NAMALWA (cell line): ENCODE measurements around the gene XKR7.

Experiments
- DNase-seq: peaks from one replicate; pipeline ENCODE4 v3.0.0-alpha.2; 2015; ENCODE audit warnings: low spot score

XKR7 gene

DNA sequence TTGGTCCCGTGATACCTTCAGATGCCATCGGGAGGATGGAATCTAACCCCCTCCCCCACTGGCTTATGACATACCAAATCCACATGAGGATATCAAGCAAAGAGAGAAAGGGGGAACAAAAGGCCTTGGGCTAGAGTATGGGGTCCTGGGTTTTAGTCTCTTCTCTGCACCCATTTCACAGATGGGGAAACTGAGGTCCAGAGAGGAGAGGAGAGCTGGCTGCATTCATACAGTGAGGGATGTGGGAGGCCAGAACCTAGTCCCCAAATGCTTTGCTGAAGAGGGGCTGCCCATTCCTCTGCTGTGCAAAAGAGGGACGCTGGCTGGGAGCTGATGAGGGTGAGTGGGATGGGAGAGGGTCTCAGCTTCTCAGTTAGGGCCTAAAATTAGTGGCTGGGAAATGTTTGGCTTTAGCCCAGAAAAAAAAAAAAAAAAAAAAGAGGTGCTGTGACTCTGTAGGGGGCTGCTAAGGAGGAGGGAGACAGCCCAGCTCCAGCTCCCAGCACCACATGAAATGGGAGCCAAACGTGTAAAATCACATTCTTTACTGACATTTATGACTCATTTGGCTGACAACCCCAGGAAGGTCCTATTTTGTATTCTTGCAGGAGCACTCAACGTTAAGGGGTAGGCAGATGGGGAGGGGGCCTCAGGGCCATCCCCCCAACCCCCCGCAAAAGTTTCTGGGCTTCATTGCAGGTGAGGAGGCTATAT is 11.9 kb downstream of the XKR7 start:
- DNase-seq = no peak

GRCh38 chr20:31981784-31982183 is 13.8 kb downstream of the XKR7 start:
- no peak for DNase-seq

DNA sequence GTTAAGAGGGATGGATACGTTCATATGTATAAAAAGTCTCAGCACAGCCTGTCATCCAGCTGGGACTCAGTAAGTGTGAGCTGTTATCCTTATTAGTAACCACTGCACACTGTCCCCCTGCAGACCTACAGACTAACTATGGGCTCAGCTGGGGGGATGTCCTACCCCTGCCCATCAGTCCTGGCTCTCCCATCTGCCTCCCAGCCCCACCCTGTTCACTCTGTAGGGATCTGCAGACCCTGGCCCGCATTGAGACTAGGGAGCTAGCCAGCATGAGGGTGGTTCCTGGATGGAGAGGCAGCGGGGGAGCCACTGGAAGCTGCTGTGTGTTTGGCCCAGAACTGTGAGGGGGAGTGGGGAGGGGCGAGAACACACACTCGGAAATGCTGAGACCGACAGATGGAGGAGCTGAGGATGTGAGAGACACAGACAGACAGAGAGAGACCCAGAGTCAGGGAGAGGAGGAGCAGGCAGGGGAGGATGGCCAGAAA is 17.1 kb downstream of the XKR7 start:
- DNase-seq = no peak

GRCh38 chr20:31987744-31988143 is 19.8 kb downstream of the XKR7 start:
- DNase-seq = no peak

DNA sequence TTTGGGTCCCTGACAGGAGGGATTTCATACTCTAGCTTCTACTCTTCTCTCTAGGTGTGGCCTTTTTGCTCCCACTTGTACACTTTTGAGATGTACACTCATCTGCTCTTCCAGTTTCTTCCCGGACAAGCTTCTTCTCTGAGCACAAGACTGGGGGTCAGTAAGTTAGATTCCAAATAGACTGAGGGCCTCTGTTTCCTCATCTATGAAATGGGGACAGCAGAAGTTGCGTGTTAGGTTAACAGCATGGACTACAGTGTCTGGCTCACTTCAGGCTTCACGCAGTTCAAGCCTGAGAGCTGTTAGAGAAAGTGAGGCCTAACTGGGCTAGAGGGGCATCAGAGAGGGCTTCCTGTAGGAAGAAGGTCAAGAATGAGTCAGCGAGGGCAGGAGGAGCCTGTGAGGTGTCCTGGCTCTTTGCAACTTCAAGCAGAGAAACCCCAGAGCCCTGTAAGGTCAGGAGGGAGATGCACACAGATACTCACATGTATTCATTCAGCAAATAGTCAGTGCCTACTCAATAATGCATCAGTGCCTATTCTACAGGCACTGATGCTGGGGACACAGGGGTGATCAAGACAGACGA is 20.6 kb downstream of the XKR7 start:
- DNase-seq = no peak

GRCh38 chr20:31989030-31989645 is 21.2 kb downstream of the XKR7 start:
- DNase-seq = no peak

GRCh38 chr20:31990641-31991338 is 22.8 kb downstream of the XKR7 start:
- no peak for DNase-seq

- no peak for DNase-seq
Observed at GRCh38 chr20:31991339-31991705, 23.4 kb downstream of the XKR7 start.

- DNase-seq = no peak
Observed at GRCh38 chr20:31992086-31992485, 24.1 kb downstream of the XKR7 start.

DNA sequence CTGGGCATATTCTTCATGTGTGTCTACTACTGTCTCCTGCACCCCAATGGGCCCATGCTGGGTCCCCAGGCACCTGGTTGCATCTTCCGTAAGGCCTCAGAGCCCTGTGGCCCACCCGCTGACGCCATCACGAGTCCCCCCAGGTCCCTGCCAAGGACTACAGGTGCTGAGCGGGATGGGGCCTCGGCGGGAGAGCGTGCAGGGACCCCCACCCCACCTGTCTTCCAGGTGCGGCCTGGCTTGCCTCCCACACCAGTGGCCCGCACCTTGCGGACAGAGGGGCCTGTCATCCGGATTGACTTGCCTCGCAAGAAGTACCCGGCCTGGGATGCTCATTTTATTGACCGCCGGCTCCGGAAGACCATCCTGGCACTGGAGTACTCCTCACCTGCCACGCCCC is 29.0 kb downstream of the XKR7 start:
- DNase-seq = no peak

DNA sequence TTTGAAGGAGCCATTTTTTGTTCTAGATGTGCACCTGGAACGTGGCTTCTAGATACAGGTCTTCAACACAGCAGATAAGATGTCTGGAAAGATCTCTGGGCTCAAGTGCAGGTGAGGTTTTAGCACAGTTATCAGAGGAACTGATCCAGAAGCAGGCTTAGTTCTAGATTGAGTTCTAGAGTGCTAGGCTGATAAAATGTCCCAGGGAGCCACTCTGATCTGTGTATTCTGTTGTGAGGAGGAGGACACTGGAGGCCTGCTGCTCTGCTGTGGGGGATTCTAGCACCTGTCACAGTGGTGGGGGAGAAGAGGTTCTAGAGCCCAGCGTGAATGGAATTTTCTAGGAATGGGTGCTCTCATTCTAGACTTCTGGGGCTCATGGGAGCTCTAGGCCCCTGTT is 30.3 kb downstream of the XKR7 start:
- DNase-seq = no peak

- no peak for DNase-seq
Observed at GRCh38 chr20:32003325-32003724, 35.4 kb downstream of the XKR7 start.

DNA sequence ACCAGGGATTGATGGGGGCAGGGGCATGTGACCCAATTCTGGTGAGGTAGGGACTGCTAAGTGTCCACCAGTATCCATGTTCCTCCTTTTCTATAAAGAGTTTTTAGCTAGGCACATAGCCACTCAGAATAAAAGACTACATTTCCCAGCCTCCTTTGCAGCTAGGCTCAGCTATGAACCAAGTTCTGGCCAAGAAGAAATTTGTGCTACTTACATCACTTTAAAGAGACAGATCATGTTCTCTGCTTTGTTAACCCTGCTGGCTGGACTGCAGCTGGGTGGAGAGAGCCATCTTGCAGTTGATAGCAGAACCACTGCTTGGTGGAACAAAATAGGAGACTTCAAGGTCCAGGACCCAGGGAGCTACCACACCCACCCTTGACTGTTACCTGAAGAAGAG is 37.0 kb downstream of the XKR7 start:
- peak; percentile 54 for DNase-seq

GRCh38 chr20:32006053-32006452 is 38.1 kb downstream of the XKR7 start:
- no peak for DNase-seq

DNA sequence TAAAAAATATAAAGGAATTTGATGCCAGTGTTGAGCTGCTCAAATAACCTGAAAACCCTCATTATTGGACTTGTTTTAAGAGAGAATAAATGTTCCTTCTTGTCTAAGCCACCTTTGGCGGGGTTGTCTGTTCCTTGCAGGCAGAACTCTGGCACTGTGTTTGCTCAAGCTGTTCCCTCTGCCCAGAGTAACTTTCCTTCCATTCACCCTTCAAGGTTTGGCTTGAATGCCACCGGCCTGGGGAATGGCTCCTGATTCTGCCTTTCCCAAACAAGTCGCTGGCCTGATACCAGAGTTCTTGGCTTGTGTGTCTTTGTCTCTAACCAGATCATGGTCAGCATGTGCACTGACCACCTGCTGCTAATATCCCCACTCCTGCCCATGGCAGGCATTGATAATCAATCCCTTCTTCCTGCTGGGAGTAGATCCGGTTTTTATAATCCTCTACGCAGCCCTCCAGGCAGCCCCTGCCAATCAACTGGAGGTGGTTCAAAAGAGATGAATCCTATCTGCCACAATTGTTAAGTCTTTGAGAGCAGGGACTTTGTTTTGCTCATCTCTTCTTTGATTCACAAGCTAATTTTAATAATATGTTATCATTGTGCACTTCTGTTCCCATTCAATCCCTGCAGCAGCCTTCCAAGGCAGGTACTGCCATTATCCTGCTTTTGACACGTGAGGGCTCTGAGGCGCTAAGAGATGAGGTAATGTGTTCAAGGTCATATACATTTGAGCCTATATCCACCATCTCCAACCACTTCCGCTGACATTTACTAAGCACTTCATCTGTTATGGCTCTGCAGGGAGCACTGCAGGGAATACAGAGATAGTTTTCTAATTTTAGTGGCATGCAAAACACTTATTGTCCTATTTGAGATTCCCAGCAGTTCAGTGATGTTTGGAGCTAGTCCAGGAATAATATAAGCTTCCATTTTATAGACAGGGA is 39.2 kb downstream of the XKR7 start:
- no peak for DNase-seq

DNA sequence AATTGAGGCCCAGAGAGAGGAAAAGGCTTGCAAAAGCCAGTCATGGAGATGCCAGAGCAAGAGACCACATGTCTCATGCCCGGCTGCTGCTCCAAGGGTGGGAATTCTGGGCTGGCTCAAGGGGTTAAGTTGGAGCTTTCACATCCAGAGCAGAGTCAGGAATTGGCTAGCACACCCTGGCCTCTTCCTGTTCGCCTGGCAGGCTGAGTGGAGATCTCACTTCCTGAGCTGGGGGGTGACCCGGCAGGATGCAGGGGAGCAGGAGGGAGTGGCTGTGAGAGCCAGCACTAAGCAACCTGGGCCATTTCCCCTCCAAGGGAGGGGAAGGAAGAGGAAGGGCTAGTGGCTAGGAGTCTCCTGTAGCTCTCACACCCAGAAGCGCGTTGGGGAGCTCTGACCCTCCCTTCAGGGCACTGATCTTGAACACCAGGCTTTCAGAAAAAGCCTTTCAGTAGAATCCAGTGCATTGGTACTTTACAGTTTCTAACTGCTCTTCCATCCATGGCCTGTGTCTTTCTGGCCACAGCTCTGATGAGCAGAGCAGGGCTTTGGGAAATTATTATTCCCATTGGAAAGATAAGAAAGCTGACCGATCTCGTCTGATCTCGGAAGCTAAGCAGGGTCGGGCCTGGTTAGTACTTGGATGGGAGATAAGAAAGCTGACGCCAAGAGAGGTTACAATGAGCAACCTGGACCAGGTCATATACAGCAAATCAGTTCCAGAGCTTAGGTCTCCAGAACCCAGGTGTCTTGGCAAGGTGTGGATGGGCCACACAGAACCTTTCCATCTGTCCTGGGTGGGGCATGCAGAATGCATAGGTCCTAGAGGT is 40.1 kb downstream of the XKR7 start:
- no peak for DNase-seq

GRCh38 chr20:32009564-32009963 is 41.6 kb downstream of the XKR7 start:
- no peak for DNase-seq

DNA sequence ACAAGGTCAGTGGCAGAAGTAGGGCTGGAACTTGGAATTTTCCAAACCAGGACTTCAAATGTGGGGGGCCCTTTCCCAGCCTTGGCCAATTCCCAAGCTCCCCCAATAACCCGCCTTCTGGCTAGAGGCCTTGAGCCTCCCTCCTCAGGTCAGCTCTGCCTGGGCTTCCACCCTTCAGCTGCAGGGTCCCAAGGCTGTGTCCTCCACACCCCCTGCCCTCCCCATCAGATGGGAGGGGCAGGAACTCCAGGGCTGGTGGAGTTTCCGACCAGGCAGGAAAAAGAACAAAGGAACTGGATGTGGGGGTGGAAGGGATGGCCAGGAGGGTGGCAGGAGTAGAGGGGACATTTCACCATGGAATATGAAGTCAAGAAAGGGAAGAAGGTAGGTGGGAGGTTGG is 42.1 kb downstream of the XKR7 start, which contains the start of gene CCM2L:
Gene CCM2L, plus strand, starts transcription at position 338 of the 400 bp plus-strand sequence. Its CDS starts 17 bp downstream, at position 355.
- no peak for DNase-seq

DNA sequence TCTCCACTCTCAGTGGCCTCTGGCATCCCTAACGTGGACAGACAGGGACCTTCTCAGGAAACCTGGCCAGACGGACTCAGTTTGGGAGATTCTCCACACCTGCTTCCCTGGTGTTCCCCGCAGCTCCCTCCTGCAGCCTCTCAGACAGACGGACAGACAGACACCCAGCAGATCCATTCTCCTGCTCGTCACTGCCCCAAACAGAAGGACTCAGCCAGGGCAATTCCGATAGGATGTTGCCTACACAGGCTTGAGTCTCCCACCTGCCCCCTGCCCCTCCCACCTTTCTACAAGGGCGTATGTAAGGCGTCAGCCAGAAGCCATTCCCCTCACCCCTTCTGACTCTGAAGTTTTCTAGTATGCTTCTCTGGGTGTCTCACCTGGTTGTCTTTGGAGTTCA is 42.7 kb downstream of the XKR7 start:
- no peak for DNase-seq

- no peak for DNase-seq
Observed at GRCh38 chr20:32012159-32012688, 44.3 kb downstream of the XKR7 start.
